Kidney (tissue), 14 donors: Measurements from ENCODE around the gene APBB2. TPM values are rescaled to one million over a fixed set of nuclear protein-coding genes. Genes with fewer than 3 reads are reported as not detected.

Experiments
- DNase-seq, 5 donors: peaks; one replicate each; pipeline ENCODE4 v3.0.0-alpha.2; 2013 to 2020
- FAIRE-seq: peaks from 2 replicates; lab custom pipeline; 2012; peaks lifted over from hg19 to GRCh38; lab: Jason Lieb, UNC
- H3K27ac ChIP-seq, 2 donors: one replicate each; pipeline ENCODE4 v1.7.0; 2013; ENCODE audit warnings: low read depth in 2 of 2, low read length in 2 of 2, inconsistent platforms in 1 of 2
- H3K27me3 ChIP-seq: one replicate; pipeline ENCODE4 v1.7.1; 2013; ENCODE audit warnings: low read length, inconsistent platforms; ENCODE audit not compliant: control insufficient read depth, insufficient read depth
- H3K36me3 ChIP-seq, 3 donors: one replicate each; pipeline versions ENCODE4 v1.7.0 to v1.7.1; 2013; ENCODE audit warnings: low read length in 3 of 3, control low read depth in 1 of 3, inconsistent platforms in 1 of 3; ENCODE audit not compliant: insufficient read depth in 3 of 3, control insufficient read depth in 2 of 3
- H3K4me1 ChIP-seq, 3 donors: one replicate each; pipeline versions ENCODE4 v1.7.0 to v1.7.1; 2013; ENCODE audit warnings: low read length in 3 of 3, inconsistent platforms in 1 of 3, low read depth in 1 of 3; ENCODE audit not compliant: control insufficient read depth in 2 of 3, insufficient read depth in 2 of 3
- H3K4me3 ChIP-seq, 3 donors: one replicate each; pipeline versions ENCODE4 v1.7.0 to v1.8.1; 2013; ENCODE audit warnings: low read length in 3 of 3, control low read depth in 1 of 3, inconsistent platforms in 1 of 3
- H3K9ac ChIP-seq, 3 donors: one replicate each; pipeline versions ENCODE4 v1.7.0 to v1.7.1; 2013; ENCODE audit warnings: low read length in 3 of 3, control low read depth in 1 of 3, inconsistent platforms in 1 of 3
- H3K9me3 ChIP-seq, 3 donors: one replicate each; pipeline versions ENCODE4 v1.7.0 to v1.7.1; 2013; ENCODE audit warnings: low read length in 3 of 3, control low read depth in 1 of 3, inconsistent platforms in 1 of 3; ENCODE audit not compliant: control insufficient read depth in 2 of 3, insufficient read depth in 1 of 3
- CTCF ChIP-seq: IDR thresholded peaks from 3 replicates; pipeline ENCODE4 v1.5.1; 2012; ENCODE audit warnings: mild to moderate bottlenecking, moderate library complexity, borderline replicate concordance; ENCODE audit not compliant: insufficient read depth; ENCODE audit errors: extremely low read depth
- intact Hi-C: fragments of 100-400 bp; cut with DNase I; formaldehyde crosslinking; loops from one replicate; pipeline ENCODE4 v1.11.1; 2022
- polyA plus RNA-seq: library from polyadenylated mRNA; stranded (reverse); fragments of 350-450 nt; fragmentation: Illumina TruSeq; extraction: RNeasy Lipid Tissue Mini Kit (QIAGEN cat#74804); gene quantifications from one replicate; pipeline ENCODE4 v1.2.3, GENCODE V29; 2014; ENCODE audit warnings: low read depth, low replicate concordance; ENCODE audit not compliant: insufficient read depth
- total RNA-seq: library from RNA; stranded (reverse); fragmentation: NEBNext Ultra II Directional; extraction: Animal tissue kit (Norgen Biotek cat#: 25700); gene quantifications from one replicate; pipeline ENCODE4 v1.2.1, GENCODE V29; 2021
- donor health status: control.
- donor health status: control.
- donor health status: control.
- donor health status: control.
- donor health status: control.
- donor health status: DM: yes; HTN: yes; CAD: no.
- donor health status: Normal renal cell carcinoma (clear cell type).

APBB2 gene
- total and polyA plus RNA-seq, 2 donors from 2014 or later: 13.4 to 65.6 TPM

- Histone ChIP-seq H3K4me1 (peaks cover 0 to 6% (median 3%) of the 10 kb centered on the region in 3 donors), H3K9me3 (no peaks in the 10 kb centered on the region), H3K4me3 (no peak overlapping the region), H3K27ac (no peak overlapping the region), H3K9ac (no peak overlapping the region), H3K27me3 (no peaks in the 10 kb centered on the region), H3K36me3 (no peaks in the 10 kb centered on the region)
- FAIRE-seq (no peak), DNase-seq (no peak)
- intact Hi-C loops: no loop called here
- TF ChIP-seq CTCF: no peak
These were observed 367.8 kb downstream of the APBB2 start for GRCh38 chr4:40846532-40846931.

- DNase-seq: no peak
- Histone ChIP-seq H3K9me3 (no peaks in the 10 kb centered on the region), H3K9ac (no peak overlapping the region), H3K27me3 (no peaks in the 10 kb centered on the region), H3K4me3 (no peak overlapping the region), H3K4me1 (peaks cover 3 to 9% (median 3%) of the 10 kb centered on the region in 3 donors), H3K36me3 (no peaks in the 10 kb centered on the region), H3K27ac (no peak overlapping the region)
- TF ChIP-seq CTCF: no peak
- intact Hi-C loops: no loop called here
- no peak for FAIRE-seq
These were observed 369.0 kb downstream of the APBB2 start for GRCh38 chr4:40845154-40845835.

- H3K36me3 ChIP-seq: no peaks in the 10 kb centered on the region
- intact Hi-C loops: no loop called here
- H3K27ac ChIP-seq: no peak overlapping the region
- FAIRE-seq: no peak
- H3K4me1 ChIP-seq: peaks cover 3 to 9% (median 3%) of the 10 kb centered on the region in 3 donors
- H3K27me3 ChIP-seq: no peaks in the 10 kb centered on the region
- no peak overlapping the region for H3K9ac ChIP-seq
- TF ChIP-seq CTCF: no peak
- H3K9me3 ChIP-seq: no peaks in the 10 kb centered on the region
- DNase-seq: no peak
- no peak overlapping the region for H3K4me3 ChIP-seq
These were observed 370.1 kb downstream of the APBB2 start for GRCh38 chr4:40844261-40844660.

- FAIRE-seq (no peak), DNase-seq (no peak)
- no peak overlapping the region for H3K9ac ChIP-seq
- peaks cover 3 to 9% (median 3%) of the 10 kb centered on the region in 3 donors for H3K4me1 ChIP-seq
- no peak overlapping the region for H3K4me3 ChIP-seq
- intact Hi-C loops: no loop called here
- no peaks in the 10 kb centered on the region for H3K27me3 ChIP-seq
- H3K36me3 ChIP-seq: no peaks in the 10 kb centered on the region
- H3K9me3 ChIP-seq: no peaks in the 10 kb centered on the region
- peak overlapping the region in 1 of 2 donors; percentile 23 for H3K27ac ChIP-seq
- TF ChIP-seq CTCF: no peak
These were observed 370.6 kb downstream of the APBB2 start for GRCh38 chr4:40843696-40844095.
